SU-DHL-6 (cell line): ENCODE data around the gene TNFRSF11A.

Experiments used
- H2AFZ ChIP-seq: fragments of 200-600 bp; sonication (generic); 2 replicates; pipeline ENCODE4 v1.6.1; 2014; ENCODE audit warnings: low read depth, mild to moderate bottlenecking, moderate library complexity, mixed read lengths, antibody characterized with exemption, low read length; ENCODE audit not compliant: severe bottlenecking
- H3F3A ChIP-seq: fragments of 200-600 bp; shearing (Covaris generic); 2 replicates; pipeline ENCODE4 v1.6.0; 2016; ENCODE audit warnings: antibody characterized with exemption, mild to moderate bottlenecking; ENCODE audit not compliant: insufficient read depth
- H3K27ac ChIP-seq: fragments of 200-600 bp; sonication (generic); 2 replicates; pipeline ENCODE4 v1.5.1; 2016; ENCODE audit warnings: low read depth, mild to moderate bottlenecking, low read length, moderate library complexity, mixed read lengths
- H3K27me3 ChIP-seq: fragments of 200-600 bp; sonication (generic), shearing (Covaris generic); 2 replicates; pipeline ENCODE4 v1.6.0; 2014; ENCODE audit warnings: mild to moderate bottlenecking, low read length
- H3K36me3 ChIP-seq: fragments of 200-600 bp; sonication (generic); 2 replicates; pipeline ENCODE4 v1.6.1; 2014; ENCODE audit warnings: mild to moderate bottlenecking, low read length, mixed read lengths
- H3K4me2 ChIP-seq: fragments of 300-600, 200-600 bp; shearing (Covaris generic), sonication (generic); 2 replicates; pipeline ENCODE4 v1.6.0; 2014; ENCODE audit warnings: low read length, low read depth, mild to moderate bottlenecking; ENCODE audit not compliant: poor library complexity, severe bottlenecking
- H3K4me3 ChIP-seq: fragments of 200-600 bp; sonication (generic); 2 replicates; pipeline ENCODE4 v1.5.1; 2014; ENCODE audit warnings: antibody characterized with exemption, low read length, mild to moderate bottlenecking, mixed read lengths; ENCODE audit not compliant: insufficient read depth, poor library complexity, severe bottlenecking
- H3K79me2 ChIP-seq: fragments of 200-600 bp; sonication (generic); 2 replicates; pipeline ENCODE4 v1.6.1; 2014; ENCODE audit warnings: mild to moderate bottlenecking, low read length, moderate library complexity; ENCODE audit not compliant: insufficient read depth
- H3K9ac ChIP-seq: fragments of 200-600 bp; sonication (generic); 2 replicates; pipeline ENCODE4 v1.7.0; 2014; ENCODE audit warnings: mild to moderate bottlenecking, low read length
- H3K9me2 ChIP-seq: fragments of 200-600 bp; sonication (generic); replicated peaks from 2 replicates; pipeline ENCODE4 v1.6.1; 2014; ENCODE audit warnings: low read length; ENCODE audit not compliant: insufficient read depth
- H3K9me3 ChIP-seq: fragments of 200-600 bp; sonication (generic); 2 replicates; pipeline ENCODE4 v1.6.1; 2014; ENCODE audit warnings: low read length, mixed read lengths; ENCODE audit not compliant: insufficient read depth
- H4K20me1 ChIP-seq: fragments of 200-600 bp; sonication (generic); 2 replicates; pipeline ENCODE4 v1.6.1; 2014; ENCODE audit warnings: low read depth, mild to moderate bottlenecking, antibody characterized with exemption, low read length, moderate library complexity, mixed read lengths
- EZH2phosphoT487 ChIP-seq: fragments of 200-600 bp; sonication (generic), shearing (Covaris generic); conservative IDR thresholded peaks from 2 replicates; pipeline ENCODE4 v1.6.1; 2018; ENCODE audit warnings: mild to moderate bottlenecking, antibody characterized with exemption, low read length, moderate library complexity, mixed read lengths
- TF ChIP-seq, protein P1 (sequence below): fragments of 200-600 bp; sonication (generic); IDR thresholded peaks from one replicate; pipeline ENCODE4 v1.5.1; 2017; ENCODE audit warnings: antibody characterized with exemption, mild to moderate bottlenecking, low read length, moderate library complexity; ENCODE audit not compliant: insufficient read depth, poor library complexity, severe bottlenecking

The TNFRSF11A gene

DNA sequence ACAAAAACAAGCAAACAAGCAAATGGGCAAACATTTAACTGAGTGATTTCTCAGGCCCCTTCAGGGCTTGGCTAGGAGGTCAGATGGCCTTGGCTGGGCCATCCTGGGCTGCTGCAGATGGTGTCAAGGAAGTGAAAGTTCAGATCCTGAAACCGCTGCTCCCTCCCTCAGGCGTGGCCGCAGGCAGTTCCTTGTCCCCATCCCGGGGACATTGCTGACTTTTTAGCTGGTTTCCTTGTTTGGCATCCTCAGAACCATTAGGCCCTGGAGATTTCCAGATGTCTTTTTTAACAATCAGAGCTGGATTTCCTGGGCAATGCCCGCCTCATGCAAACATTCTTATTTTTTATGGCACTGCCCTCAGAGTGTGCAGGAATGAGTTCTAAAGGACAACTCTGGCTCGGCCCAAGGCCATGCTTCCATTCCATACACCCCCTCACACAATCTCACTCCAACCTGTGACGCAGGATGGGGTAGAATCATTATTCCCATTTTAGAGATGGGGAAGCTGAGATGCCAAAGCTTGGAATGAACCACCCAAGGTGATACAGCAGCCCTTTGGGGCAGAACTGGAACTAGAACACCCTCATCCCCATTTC lies 111.6 kb downstream of the TNFRSF11A start:
- H3K9me3 ChIP-seq = no peaks in the 10 kb centered on the region
- no peaks in the 10 kb centered on the region for H3F3A ChIP-seq
- no peaks in the 10 kb centered on the region for H3K79me2 ChIP-seq
- H4K20me1 ChIP-seq = no peaks in the 10 kb centered on the region
- no peak for TF ChIP-seq EZH2phosphoT487
- TF ChIP-seq, protein P1, sequence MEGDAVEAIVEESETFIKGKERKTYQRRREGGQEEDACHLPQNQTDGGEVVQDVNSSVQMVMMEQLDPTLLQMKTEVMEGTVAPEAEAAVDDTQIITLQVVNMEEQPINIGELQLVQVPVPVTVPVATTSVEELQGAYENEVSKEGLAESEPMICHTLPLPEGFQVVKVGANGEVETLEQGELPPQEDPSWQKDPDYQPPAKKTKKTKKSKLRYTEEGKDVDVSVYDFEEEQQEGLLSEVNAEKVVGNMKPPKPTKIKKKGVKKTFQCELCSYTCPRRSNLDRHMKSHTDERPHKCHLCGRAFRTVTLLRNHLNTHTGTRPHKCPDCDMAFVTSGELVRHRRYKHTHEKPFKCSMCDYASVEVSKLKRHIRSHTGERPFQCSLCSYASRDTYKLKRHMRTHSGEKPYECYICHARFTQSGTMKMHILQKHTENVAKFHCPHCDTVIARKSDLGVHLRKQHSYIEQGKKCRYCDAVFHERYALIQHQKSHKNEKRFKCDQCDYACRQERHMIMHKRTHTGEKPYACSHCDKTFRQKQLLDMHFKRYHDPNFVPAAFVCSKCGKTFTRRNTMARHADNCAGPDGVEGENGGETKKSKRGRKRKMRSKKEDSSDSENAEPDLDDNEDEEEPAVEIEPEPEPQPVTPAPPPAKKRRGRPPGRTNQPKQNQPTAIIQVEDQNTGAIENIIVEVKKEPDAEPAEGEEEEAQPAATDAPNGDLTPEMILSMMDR = no peak
- H3K9ac ChIP-seq = no peak overlapping the region
- no peak overlapping the region for H3K4me2 ChIP-seq
- no peaks in the 10 kb centered on the region for H3K27me3 ChIP-seq
- H3K9me2 ChIP-seq = no peaks in the 10 kb centered on the region
- H3K4me3 ChIP-seq = no peak overlapping the region
- no peak overlapping the region for H2AFZ ChIP-seq
- no peaks in the 10 kb centered on the region for H3K36me3 ChIP-seq
- no peak overlapping the region for H3K27ac ChIP-seq

DNA sequence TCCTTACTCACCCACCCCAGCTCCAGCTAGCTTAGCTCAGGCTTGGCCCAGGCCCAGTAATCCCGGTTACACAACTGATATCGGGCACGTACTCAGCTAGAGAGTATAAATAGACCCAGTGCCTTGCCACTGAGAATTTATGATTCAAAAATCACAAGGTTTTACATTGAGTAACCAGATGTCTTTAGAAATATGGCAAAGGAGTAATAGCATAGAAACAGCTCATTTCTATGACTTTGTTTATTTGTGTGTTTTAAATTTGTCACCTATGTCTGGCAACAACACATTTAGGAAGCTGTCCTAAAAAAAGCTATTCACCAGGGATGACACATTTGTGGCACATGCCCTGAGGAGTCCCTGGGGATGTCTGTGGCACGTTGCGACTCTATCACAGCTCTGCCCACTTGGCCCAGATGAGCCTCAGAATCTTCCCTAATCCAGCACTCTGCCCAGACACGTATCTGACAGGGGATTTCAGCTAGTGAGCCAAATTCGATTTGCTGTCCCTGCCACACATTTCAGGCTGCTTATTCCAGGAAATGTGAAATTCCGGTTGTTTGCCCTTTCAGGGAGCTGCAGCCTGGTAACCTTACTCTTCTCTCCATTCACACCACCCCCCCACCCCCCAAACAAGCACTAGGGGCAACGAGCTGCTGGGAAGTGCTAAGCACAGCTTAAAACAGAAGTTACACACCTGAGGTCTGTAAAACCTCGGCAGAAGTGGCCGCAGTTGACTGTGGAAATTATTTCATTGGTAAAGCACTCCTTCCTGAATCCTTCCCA lies 112.3 kb downstream of the TNFRSF11A start:
- H3K79me2 ChIP-seq = no peaks in the 10 kb centered on the region
- H3K9me3 ChIP-seq = no peaks in the 10 kb centered on the region
- no peak overlapping the region for H2AFZ ChIP-seq
- H3K9ac ChIP-seq = no peak overlapping the region
- no peaks in the 10 kb centered on the region for H3K36me3 ChIP-seq
- H3K4me3 ChIP-seq = no peak overlapping the region
- no peaks in the 10 kb centered on the region for H3K9me2 ChIP-seq
- H3K27ac ChIP-seq = no peak overlapping the region
- no peak overlapping the region for H3K4me2 ChIP-seq
- no peak for TF ChIP-seq EZH2phosphoT487
- H3K27me3 ChIP-seq = no peaks in the 10 kb centered on the region
- H3F3A ChIP-seq = no peaks in the 10 kb centered on the region
- H4K20me1 ChIP-seq = no peaks in the 10 kb centered on the region

DNA sequence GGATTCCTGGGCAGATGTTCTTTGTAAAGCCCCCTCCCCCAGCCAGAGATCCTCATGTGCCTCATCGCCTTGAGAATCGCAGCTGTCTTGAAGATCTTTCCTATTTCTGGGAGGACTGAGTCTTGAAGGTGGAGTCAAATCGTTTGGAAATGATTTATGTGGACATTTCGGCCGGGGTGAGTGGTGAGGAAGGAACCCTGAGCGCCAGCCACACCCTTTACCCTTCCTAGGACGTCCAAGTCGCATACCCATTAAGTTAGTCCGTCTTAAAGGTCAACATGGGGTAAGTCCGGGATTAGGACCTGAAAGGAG lies 112.9 kb downstream of the TNFRSF11A start:
- Histone ChIP-seq H2AFZ (no peak overlapping the region), H4K20me1 (no peaks in the 10 kb centered on the region), H3K4me3 (no peak overlapping the region), H3K27me3 (no peaks in the 10 kb centered on the region), H3K9ac (no peak overlapping the region), H3K27ac (no peak overlapping the region), H3F3A (no peaks in the 10 kb centered on the region), H3K9me3 (no peaks in the 10 kb centered on the region), H3K9me2 (no peaks in the 10 kb centered on the region), H3K4me2 (no peak overlapping the region), H3K79me2 (no peaks in the 10 kb centered on the region), H3K36me3 (no peaks in the 10 kb centered on the region)
- no peak for TF ChIP-seq EZH2phosphoT487
- TF ChIP-seq, protein P1 = no peak

GRCh38 chr18:62438402-62438801 lies 113.3 kb downstream of the TNFRSF11A start:
- Histone ChIP-seq H3K4me2 (no peak overlapping the region), H3K27ac (no peak overlapping the region), H3K36me3 (no peaks in the 10 kb centered on the region), H3K4me3 (no peak overlapping the region), H3K27me3 (no peaks in the 10 kb centered on the region), H3K9ac (no peak overlapping the region), H2AFZ (no peak overlapping the region), H3K9me3 (no peaks in the 10 kb centered on the region), H4K20me1 (no peaks in the 10 kb centered on the region), H3F3A (no peaks in the 10 kb centered on the region), H3K9me2 (no peaks in the 10 kb centered on the region), H3K79me2 (no peaks in the 10 kb centered on the region)
- TF ChIP-seq EZH2phosphoT487 = no peak
- TF ChIP-seq, protein P1 = no peak
